ENCODE data around the gene TBC1D10B. TPM values are rescaled to one million over a fixed set of nuclear protein-coding genes. Genes with fewer than 3 reads are reported as not detected.

The TBC1D10B gene
- total and polyA plus RNA-seq, 9 of the 15 experiments (the other 6 are each of a cell fraction or from before 2014, with no cell fraction given): 2.2 to 55.4 (median 17.5) TPM

GRCh38 chr16:30378236-30379157 lies 8.2 kb upstream of the TBC1D10B start (continued):
- TF ChIP-seq THAP7 (CRISPR knock-in tag; IDR thresholded peaks at IDR 0.05): 0 out of 2 replicates have a peak, but pooled peaks have one; percentile 63
- TF ChIP-seq SIX5 (IDR thresholded peaks at IDR 0.05; ENCODE audit: borderline replicate concordance in 1 of 2, insufficient read depth in 1 of 2, low read depth in 1 of 2, low read length in 2 of 2): no peak
- TF ChIP-seq FOXK2 (conservative IDR thresholded peaks at IDR 0.05 in 1 of 2, IDR thresholded peaks at IDR 0.05 in 1 of 2; ENCODE audit: low read depth in 2 of 2): peak in 1 of 2 experiments; percentile 13; a peak in 1 of 4 replicates
- no peak for TF ChIP-seq TRIM25 (IDR thresholded peaks at IDR 0.05; ENCODE audit: borderline replicate concordance)
- TF ChIP-seq ZNF311 (CRISPR knock-in tag; IDR thresholded peaks at IDR 0.05): no peak
- peak; percentile 66 for TF ChIP-seq FIP1L1 (IDR thresholded peaks at IDR 0.05; ENCODE audit: low read depth, low read length, poor library complexity, severe bottlenecking)
- TF ChIP-seq BRF1 (IDR thresholded peaks at IDR 0.05; ENCODE audit: borderline replicate concordance, extremely low read depth, insufficient read length): no peak
- TF ChIP-seq, protein P1, sequence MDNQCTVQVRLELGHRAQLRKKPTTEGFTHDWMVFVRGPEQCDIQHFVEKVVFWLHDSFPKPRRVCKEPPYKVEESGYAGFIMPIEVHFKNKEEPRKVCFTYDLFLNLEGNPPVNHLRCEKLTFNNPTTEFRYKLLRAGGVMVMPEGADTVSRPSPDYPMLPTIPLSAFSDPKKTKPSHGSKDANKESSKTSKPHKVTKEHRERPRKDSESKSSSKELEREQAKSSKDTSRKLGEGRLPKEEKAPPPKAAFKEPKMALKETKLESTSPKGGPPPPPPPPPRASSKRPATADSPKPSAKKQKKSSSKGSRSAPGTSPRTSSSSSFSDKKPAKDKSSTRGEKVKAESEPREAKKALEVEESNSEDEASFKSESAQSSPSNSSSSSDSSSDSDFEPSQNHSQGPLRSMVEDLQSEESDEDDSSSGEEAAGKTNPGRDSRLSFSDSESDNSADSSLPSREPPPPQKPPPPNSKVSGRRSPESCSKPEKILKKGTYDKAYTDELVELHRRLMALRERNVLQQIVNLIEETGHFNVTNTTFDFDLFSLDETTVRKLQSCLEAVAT (IDR thresholded peaks at IDR 0.05): peak in 1 of 2 experiments; percentile 61; a peak in 1 of 4 replicates
- TF ChIP-seq POLR2AphosphoS2 (IDR thresholded peaks at IDR 0.05; ENCODE audit: low read length): peak; percentile 75; the same call in 1 of the 2 replicates
- no peak for TF ChIP-seq IRF2 (CRISPR knock-in tag; IDR thresholded peaks at IDR 0.05)
- TF ChIP-seq SRSF1 (IDR thresholded peaks at IDR 0.05; ENCODE audit: low read depth, low read length): no peak
- TF ChIP-seq, protein P2, sequence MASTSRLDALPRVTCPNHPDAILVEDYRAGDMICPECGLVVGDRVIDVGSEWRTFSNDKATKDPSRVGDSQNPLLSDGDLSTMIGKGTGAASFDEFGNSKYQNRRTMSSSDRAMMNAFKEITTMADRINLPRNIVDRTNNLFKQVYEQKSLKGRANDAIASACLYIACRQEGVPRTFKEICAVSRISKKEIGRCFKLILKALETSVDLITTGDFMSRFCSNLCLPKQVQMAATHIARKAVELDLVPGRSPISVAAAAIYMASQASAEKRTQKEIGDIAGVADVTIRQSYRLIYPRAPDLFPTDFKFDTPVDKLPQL (IDR thresholded peaks at IDR 0.05; ENCODE audit: extremely low read depth, insufficient read length): no peak
- TF ChIP-seq KDM2B (CRISPR knock-in tag; IDR thresholded peaks at IDR 0.05): 0 out of 2 replicates have a peak, but pooled peaks have one; percentile 81
- TF ChIP-seq MAFG (tag; conservative IDR thresholded peaks at IDR 0.05): no peak
- TF ChIP-seq SPI1 (IDR thresholded peaks at IDR 0.05; ENCODE audit: borderline replicate concordance, low read depth, low read length): no peak
- TF ChIP-seq LARP7 (IDR thresholded peaks at IDR 0.05): peak; percentile 75; the same call in 1 of the 2 replicates
- TF ChIP-seq, protein P3, sequence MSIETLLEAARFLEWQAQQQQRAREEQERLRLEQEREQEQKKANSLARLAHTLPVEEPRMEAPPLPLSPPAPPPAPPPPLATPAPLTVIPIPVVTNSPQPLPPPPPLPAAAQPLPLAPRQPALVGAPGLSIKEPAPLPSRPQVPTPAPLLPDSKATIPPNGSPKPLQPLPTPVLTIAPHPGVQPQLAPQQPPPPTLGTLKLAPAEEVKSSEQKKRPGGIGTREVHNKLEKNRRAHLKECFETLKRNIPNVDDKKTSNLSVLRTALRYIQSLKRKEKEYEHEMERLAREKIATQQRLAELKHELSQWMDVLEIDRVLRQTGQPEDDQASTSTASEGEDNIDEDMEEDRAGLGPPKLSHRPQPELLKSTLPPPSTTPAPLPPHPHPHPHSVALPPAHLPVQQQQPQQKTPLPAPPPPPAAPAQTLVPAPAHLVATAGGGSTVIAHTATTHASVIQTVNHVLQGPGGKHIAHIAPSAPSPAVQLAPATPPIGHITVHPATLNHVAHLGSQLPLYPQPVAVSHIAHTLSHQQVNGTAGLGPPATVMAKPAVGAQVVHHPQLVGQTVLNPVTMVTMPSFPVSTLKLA (conservative IDR thresholded peaks at IDR 0.05): peak in 1 of 2 experiments; percentile 69; a peak in 2 of 4 replicates
- TF ChIP-seq CHCHD3 (CRISPR knock-in tag; IDR thresholded peaks at IDR 0.05): no peak
- no peak for TF ChIP-seq TCFL5 (CRISPR knock-in tag; conservative IDR thresholded peaks at IDR 0.05)
- TF ChIP-seq ILF3 (IDR thresholded peaks at IDR 0.05; ENCODE audit: borderline replicate concordance): no peak

Measured in K562 (cell line).